ENCODE measurements around the gene FAM161B. TPM values are rescaled to one million over a fixed set of nuclear protein-coding genes. Genes with fewer than 3 reads are reported as not detected.

FAM161B gene
- total and polyA plus RNA-seq, 2 of the 8 experiments (the other 6 are each of a cell fraction or from before 2014, with no cell fraction given), result 0.14 to 0.32 TPM

- TF ChIP-seq CHD7 (IDR thresholded peaks at IDR 0.05; ENCODE audit: insufficient replicate concordance, low read length) (no peak), POLR2AphosphoS5 (IDR thresholded peaks at IDR 0.05; ENCODE audit: low read depth, low read length) (no peak), CREB1 (IDR thresholded peaks at IDR 0.05) (no peak), SIX5 (IDR thresholded peaks at IDR 0.05; ENCODE audit: low read depth, low read length) (no peak), KDM5A (IDR thresholded peaks at IDR 0.05; ENCODE audit: low read length) (no peak), NANOG (IDR thresholded peaks at IDR 0.05; ENCODE audit: insufficient read depth, low read depth, low read length, poor library complexity, severe bottlenecking) (no peak), POU5F1 (IDR thresholded peaks at IDR 0.05; ENCODE audit: low read depth, low read length) (no peak), MAFK (IDR thresholded peaks at IDR 0.05; ENCODE audit: low read depth, low read length) (no peak), USF2 (IDR thresholded peaks at IDR 0.05; ENCODE audit: low read length) (no peak), HDAC6 (IDR thresholded peaks at IDR 0.05; ENCODE audit: low read depth, low read length) (no peak)
These were observed 65.3 kb downstream of the FAM161B start (continued) for GRCh38 chr14:73884438-73885190.
